Karpas-422 (cell line): ENCODE data around the gene ADAMTS6. TPM values are rescaled to one million over a fixed set of nuclear protein-coding genes. Genes with fewer than 3 reads are reported as not detected.
"Not testable (repeated sequence)": the region's sequence is repeated elsewhere in the genome, so short reads cannot be mapped to it uniquely, and the experiment has no call there.

ENCODE experiments used
- DNase-seq: peaks from one replicate; pipeline ENCODE4 v3.0.0-alpha.2; 2015
- H2AFZ ChIP-seq: fragments of 200-600 bp; sonication (generic); 2 replicates; pipeline ENCODE4 v1.6.1; 2014; ENCODE audit warnings: antibody characterized with exemption, low read length, mixed read lengths
- H3K27ac ChIP-seq: fragments of 200-600 bp; sonication (generic); 2 replicates; pipeline ENCODE4 v1.5.1; 2014; ENCODE audit warnings: mild to moderate bottlenecking, low read length, moderate library complexity
- H3K27me3 ChIP-seq: fragments of 200-600 bp; sonication (generic); 2 replicates; pipeline ENCODE4 v1.6.1; 2014; ENCODE audit warnings: low read length, mixed read lengths
- H3K36me3 ChIP-seq: fragments of 200-600 bp; sonication (generic); 2 replicates; pipeline ENCODE4 v1.6.1; 2014; ENCODE audit warnings: low read length, mixed read lengths; ENCODE audit not compliant: insufficient read depth
- H3K4me1 ChIP-seq: fragments of 200-600 bp; sonication (generic); 2 replicates; pipeline ENCODE4 v1.6.1; 2014; ENCODE audit warnings: mild to moderate bottlenecking, low read length, mixed read lengths
- H3K4me2 ChIP-seq: fragments of 200-600 bp; sonication (generic); 2 replicates; pipeline ENCODE4 v1.6.1; 2014; ENCODE audit warnings: low read length, low read depth, mild to moderate bottlenecking; ENCODE audit not compliant: poor library complexity, severe bottlenecking
- H3K4me3 ChIP-seq: fragments of 200-600 bp; sonication (generic); 2 replicates; pipeline ENCODE4 v1.5.1; 2014; ENCODE audit warnings: mild to moderate bottlenecking, antibody characterized with exemption, low read length, mixed read lengths
- H3K79me2 ChIP-seq: fragments of 200-600 bp; sonication (generic); 2 replicates; pipeline ENCODE4 v1.6.1; 2014; ENCODE audit warnings: mild to moderate bottlenecking, low read length, mixed read lengths
- H3K9ac ChIP-seq: fragments of 200-600 bp; sonication (generic); 2 replicates; pipeline ENCODE4 v1.6.0; 2014; ENCODE audit warnings: low read length
- H3K9me2 ChIP-seq: fragments of 200-600 bp; sonication (generic), shearing (Covaris generic); replicated peaks from 2 replicates; pipeline ENCODE4 v1.6.0; 2014; ENCODE audit warnings: mild to moderate bottlenecking, low read length, moderate library complexity; ENCODE audit not compliant: insufficient read depth
- H3K9me3 ChIP-seq: fragments of 300-700, 200-600 bp; sonication (generic); 2 replicates; pipeline ENCODE4 v1.6.1; 2014; ENCODE audit warnings: low read length, mixed read lengths
- H4K20me1 ChIP-seq: fragments of 200-600 bp; sonication (generic); 2 replicates; pipeline ENCODE4 v1.6.1; 2014; ENCODE audit warnings: mild to moderate bottlenecking, antibody characterized with exemption, low read length, low read depth; ENCODE audit not compliant: insufficient read depth
- total RNA-seq: library from RNA; depleted of rRNA; stranded (reverse); fragments of >200 nt; shearing (Covaris generic); gene quantifications from 2 replicates; pipeline ENCODE4 v1.2.3, GENCODE V29; 2014; ENCODE audit warnings: low replicate concordance

Gene ADAMTS6
- total RNA-seq, 1 experiment from 2014 or later = 2.6 TPM

DNA sequence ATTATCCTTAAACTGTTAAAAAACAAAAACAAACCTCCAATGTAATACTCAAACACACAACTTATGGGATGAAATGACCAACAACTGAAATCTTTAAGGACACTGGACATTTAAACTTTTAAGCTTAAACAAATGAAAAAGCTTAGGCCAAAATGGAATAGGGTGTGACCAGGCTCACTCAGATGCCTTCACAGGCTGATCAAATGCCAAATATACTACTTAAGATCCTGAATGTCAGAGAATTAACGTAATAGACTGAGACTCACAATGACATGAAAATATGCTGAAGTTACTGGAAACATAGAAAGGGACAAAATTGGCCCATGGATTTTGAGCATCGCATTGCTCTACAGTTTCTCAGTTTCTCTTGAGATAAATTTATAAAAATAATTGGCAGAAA lies 286.8 kb downstream of the ADAMTS6 start:
- Histone ChIP-seq H3K4me1 (no peaks in the 10 kb centered on the region), H3K4me2 (no peak overlapping the region), H2AFZ (no peak overlapping the region), H3K9me3 (no peaks in the 10 kb centered on the region), H3K9ac (no peak overlapping the region), H3K27ac (no peak overlapping the region), H3K4me3 (no peak overlapping the region), H3K9me2 (no peaks in the 10 kb centered on the region), H3K27me3 (no peaks in the 10 kb centered on the region), H3K79me2 (no peaks in the 10 kb centered on the region), H3K36me3 (no peaks in the 10 kb centered on the region), H4K20me1 (no peaks in the 10 kb centered on the region)
- no peak for DNase-seq

DNA sequence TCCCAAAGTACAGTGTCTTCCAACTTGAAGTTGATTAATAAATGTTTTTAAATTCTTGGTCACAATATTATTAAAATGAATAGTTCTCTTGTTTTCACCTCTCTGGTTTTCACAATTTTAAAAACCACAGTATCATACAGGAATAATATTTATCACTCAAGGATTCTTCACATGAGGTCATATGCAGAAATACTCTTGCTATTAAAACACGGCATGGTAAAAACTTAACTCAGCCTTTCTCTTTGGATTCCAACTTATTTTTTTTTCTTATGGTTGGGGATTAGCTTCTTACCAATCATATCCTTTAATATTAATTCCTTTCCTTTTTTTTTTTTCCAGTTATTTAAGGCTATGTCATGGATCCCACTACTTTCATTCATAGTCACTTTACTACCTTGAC lies 289.4 kb downstream of the ADAMTS6 start:
- DNase-seq = no peak
- H3K4me1 ChIP-seq = no peaks in the 10 kb centered on the region
- no peaks in the 10 kb centered on the region for H3K27me3 ChIP-seq
- no peak overlapping the region for H3K4me2 ChIP-seq
- H3K36me3 ChIP-seq = no peaks in the 10 kb centered on the region
- no peak overlapping the region for H2AFZ ChIP-seq
- H3K4me3 ChIP-seq = no peak overlapping the region
- no peaks in the 10 kb centered on the region for H3K9me2 ChIP-seq
- H3K79me2 ChIP-seq = no peaks in the 10 kb centered on the region
- H3K9ac ChIP-seq = no peak overlapping the region
- no peak overlapping the region for H3K27ac ChIP-seq
- no peaks in the 10 kb centered on the region for H3K9me3 ChIP-seq
- H4K20me1 ChIP-seq = no peaks in the 10 kb centered on the region

- Histone ChIP-seq H3K9me3 (no peaks in the 10 kb centered on the region), H3K27me3 (no peaks in the 10 kb centered on the region), H3K9ac (no peak overlapping the region), H4K20me1 (no peaks in the 10 kb centered on the region), H3K79me2 (no peaks in the 10 kb centered on the region), H2AFZ (no peak overlapping the region), H3K9me2 (no peaks in the 10 kb centered on the region), H3K4me1 (no peaks in the 10 kb centered on the region), H3K36me3 (no peaks in the 10 kb centered on the region), H3K4me2 (no peak overlapping the region), H3K27ac (no peak overlapping the region), H3K4me3 (no peak overlapping the region)
- DNase-seq = no peak
Measured at GRCh38 chr5:65191554-65192135, 290.1 kb downstream of the ADAMTS6 start.

- H3K9me2 ChIP-seq = no peaks in the 10 kb centered on the region
- no peak overlapping the region for H3K27ac ChIP-seq
- H3K27me3 ChIP-seq = no peaks in the 10 kb centered on the region
- no peaks in the 10 kb centered on the region for H3K36me3 ChIP-seq
- no peak overlapping the region for H3K4me2 ChIP-seq
- no peaks in the 10 kb centered on the region for H4K20me1 ChIP-seq
- no peak overlapping the region for H2AFZ ChIP-seq
- H3K4me1 ChIP-seq = no peaks in the 10 kb centered on the region
- no peak overlapping the region for H3K9ac ChIP-seq
- DNase-seq = no peak
- H3K4me3 ChIP-seq = no peak overlapping the region
- H3K79me2 ChIP-seq = no peaks in the 10 kb centered on the region
- H3K9me3 ChIP-seq = no peaks in the 10 kb centered on the region
Measured at GRCh38 chr5:65190328-65191053, 291.2 kb downstream of the ADAMTS6 start.

GRCh38 chr5:65186646-65187227 lies 295.0 kb downstream of the ADAMTS6 start:
- no peak overlapping the region for H3K9ac ChIP-seq
- no peak overlapping the region for H3K4me3 ChIP-seq
- H3K27ac ChIP-seq = no peak overlapping the region
- H2AFZ ChIP-seq = no peak overlapping the region
- DNase-seq = no peak
- no peaks in the 10 kb centered on the region for H3K9me3 ChIP-seq
- H3K27me3 ChIP-seq = no peaks in the 10 kb centered on the region
- no peak overlapping the region for H3K4me2 ChIP-seq
- no peaks in the 10 kb centered on the region for H3K79me2 ChIP-seq
- H3K9me2 ChIP-seq = no peaks in the 10 kb centered on the region
- H3K4me1 ChIP-seq = no peaks in the 10 kb centered on the region
- H3K36me3 ChIP-seq = no peaks in the 10 kb centered on the region
- H4K20me1 ChIP-seq = no peaks in the 10 kb centered on the region

- no peaks in the 10 kb centered on the region for H3K27me3 ChIP-seq
- H3K4me3 ChIP-seq = no peak overlapping the region
- no peaks in the 10 kb centered on the region for H3K9me3 ChIP-seq
- H2AFZ ChIP-seq = no peak overlapping the region
- DNase-seq = no peak
- H3K9me2 ChIP-seq = no peaks in the 10 kb centered on the region
- no peaks in the 10 kb centered on the region for H4K20me1 ChIP-seq
- H3K79me2 ChIP-seq = no peaks in the 10 kb centered on the region
- no peaks in the 10 kb centered on the region for H3K4me1 ChIP-seq
- H3K4me2 ChIP-seq = no peak overlapping the region
- no peak overlapping the region for H3K27ac ChIP-seq
- H3K36me3 ChIP-seq = no peaks in the 10 kb centered on the region
- no peak overlapping the region for H3K9ac ChIP-seq
Measured at GRCh38 chr5:65185468-65185867, 296.3 kb downstream of the ADAMTS6 start.

GRCh38 chr5:65184780-65185179 lies 296.9 kb downstream of the ADAMTS6 start:
- Histone ChIP-seq H3K4me3 (no peak overlapping the region), H3K27ac (no peak overlapping the region), H3K27me3 (no peaks in the 10 kb centered on the region), H3K9ac (no peak overlapping the region), H4K20me1 (no peaks in the 10 kb centered on the region), H3K9me2 (no peaks in the 10 kb centered on the region), H3K79me2 (no peaks in the 10 kb centered on the region), H2AFZ (no peak overlapping the region), H3K4me1 (no peaks in the 10 kb centered on the region), H3K9me3 (no peaks in the 10 kb centered on the region), H3K4me2 (no peak overlapping the region), H3K36me3 (no peaks in the 10 kb centered on the region)
- no peak for DNase-seq

DNA sequence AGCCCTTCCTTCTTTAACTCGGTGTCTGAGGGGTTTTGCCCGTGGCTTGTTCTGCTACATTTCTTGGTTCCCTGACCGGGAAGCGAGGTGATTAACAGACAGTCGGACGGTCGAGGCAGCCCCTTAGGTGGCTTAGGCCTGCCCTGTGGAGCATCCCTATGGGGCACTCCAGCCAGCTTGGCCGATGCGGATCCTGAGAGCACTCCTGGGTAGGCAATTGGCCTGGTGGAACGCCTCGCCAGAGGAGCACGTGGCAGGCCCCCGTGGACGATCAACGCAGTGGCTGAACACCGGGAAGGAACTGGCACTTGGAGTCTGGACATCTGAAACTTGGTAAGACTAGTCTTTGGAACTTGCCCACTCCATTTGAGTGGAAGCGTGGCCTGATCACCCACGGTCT lies 307.5 kb downstream of the ADAMTS6 start:
- not testable (repeated sequence) for H3K27ac ChIP-seq, DNase-seq, H4K20me1 ChIP-seq

More for the DNA sequence above, 307.5 kb downstream of the ADAMTS6 start:
- not testable (repeated sequence) for H3K9me2 ChIP-seq, H3K36me3 ChIP-seq, H3K9ac ChIP-seq, H3K79me2 ChIP-seq, H3K4me2 ChIP-seq, H3K4me3 ChIP-seq, H3K4me1 ChIP-seq, H3K27me3 ChIP-seq, H2AFZ ChIP-seq, H3K9me3 ChIP-seq
